ENCODE results near the gene WDFY3.

The WDFY3 gene

DNA sequence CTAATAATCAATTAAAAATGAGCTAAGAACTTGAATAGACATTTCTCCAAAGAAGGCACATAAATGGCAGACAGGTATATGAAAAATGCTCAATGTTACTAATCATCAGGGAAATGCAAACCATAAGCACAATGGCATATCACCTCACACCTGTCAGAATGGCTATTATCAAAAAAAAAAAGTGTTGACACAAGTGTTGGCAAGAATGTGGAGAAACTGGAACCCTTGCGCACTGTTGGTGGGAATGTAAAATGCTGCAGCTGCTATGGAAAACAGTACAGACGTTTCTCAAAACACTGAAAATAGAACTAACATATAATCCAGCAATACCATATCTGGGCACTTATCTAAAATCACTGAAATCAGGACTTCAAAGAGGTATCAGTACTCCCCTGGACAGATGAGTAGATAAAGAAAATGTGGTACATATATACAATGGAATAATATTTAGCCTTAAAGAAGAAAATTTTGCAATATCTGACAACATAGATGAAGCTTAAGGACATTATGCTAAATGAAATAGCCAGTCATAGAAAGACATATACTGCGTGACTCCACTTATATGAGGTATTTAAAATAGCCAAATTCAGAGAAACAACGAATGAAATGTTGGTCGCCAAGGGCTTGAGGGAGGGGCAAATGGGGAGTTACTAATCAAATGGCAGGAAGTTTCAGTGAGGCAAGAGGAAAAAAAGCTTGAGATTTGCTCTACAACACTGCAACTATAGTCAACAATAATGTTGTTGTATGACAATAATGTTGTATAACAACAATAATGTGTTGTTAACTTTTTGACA lies 175.5 kb downstream of the WDFY3 start:
- no peak for DNase-seq

- no peak for DNase-seq
Measured at GRCh38 chr4:84786478-84786877, 180.0 kb downstream of the WDFY3 start.

- no peak for DNase-seq
Measured at GRCh38 chr4:84782517-84782916, 184.0 kb downstream of the WDFY3 start.

- no peak for DNase-seq
Measured at GRCh38 chr4:84780719-84781118, 185.8 kb downstream of the WDFY3 start.

DNA sequence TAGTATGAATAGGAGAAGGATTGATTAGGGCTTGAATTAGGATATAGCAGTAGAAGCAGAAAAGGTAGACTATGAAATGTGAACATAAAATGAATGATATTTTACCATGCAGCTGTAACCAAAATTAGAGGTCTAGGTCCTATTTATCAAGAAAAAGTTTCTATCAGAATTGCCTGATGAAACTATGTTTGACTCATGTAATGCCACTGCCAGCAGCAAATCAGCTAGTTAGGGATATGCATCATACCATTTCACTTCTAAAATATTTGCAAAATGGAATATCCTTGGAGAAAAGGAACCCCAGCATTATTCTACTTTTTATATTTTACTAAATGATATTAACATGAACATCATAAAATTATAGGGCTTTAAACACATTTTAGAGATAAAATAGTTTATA lies 188.4 kb downstream of the WDFY3 start:
- DNase-seq, result no peak

DNA sequence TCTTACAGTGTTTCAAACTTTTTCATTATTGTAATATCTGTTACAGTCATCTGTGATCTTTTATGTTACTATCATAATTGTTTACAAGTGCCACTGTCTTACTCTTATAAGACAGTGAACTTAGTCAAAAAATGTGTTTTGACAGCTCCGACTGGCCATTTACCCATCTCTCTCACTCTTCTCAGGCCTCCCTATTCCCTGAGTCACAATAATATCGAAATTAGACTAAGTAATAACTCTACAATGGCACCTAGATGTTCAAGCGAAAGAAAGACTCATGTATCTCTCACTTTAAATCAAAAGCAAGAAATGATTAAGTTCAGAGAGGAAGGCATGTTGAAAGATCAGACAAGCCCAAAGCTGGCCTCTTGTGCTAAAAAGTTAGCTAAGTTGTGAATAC lies 199.3 kb downstream of the WDFY3 start:
- DNase-seq, result peak; percentile 51

GRCh38 chr4:84753321-84753972 lies 213.0 kb downstream of the WDFY3 start:
- DNase-seq, result no peak

- no peak for DNase-seq
Measured at GRCh38 chr4:84751707-84752106, 214.8 kb downstream of the WDFY3 start.

- no peak for DNase-seq
Measured at GRCh38 chr4:84750960-84751283, 215.6 kb downstream of the WDFY3 start.

DNA sequence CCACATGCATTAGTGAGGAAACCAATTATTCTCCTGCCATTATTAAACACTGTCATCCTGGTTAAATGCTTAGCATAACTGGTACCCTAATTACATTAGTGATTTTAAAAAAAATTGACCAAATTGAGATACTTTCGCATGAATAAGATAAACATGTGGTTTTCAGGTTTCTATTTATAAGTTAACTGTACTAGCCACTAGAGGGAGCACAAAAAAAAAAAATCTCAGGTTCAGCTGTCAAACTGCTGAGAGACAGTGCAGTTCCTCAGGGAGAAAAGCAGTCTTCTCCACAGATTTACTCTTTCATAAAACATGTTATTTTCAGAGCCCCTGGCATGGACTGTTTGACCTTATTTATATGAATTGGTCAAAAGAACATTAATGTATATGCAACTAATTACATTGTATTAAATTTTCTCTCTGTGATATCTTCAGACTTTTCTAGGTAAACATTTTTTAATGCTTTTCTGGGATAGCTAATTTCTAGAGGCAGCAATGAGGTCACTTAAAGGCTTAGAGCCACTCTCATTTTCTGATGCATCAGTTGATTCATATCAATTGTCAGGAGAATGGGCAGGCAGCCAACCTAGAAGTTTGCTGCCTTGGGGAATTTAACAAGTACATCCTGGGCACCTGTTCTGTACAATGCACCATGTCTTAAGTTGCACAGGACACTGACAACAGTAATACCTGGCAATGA lies 216.1 kb downstream of the WDFY3 start:
- no peak for DNase-seq

- DNase-seq, result no peak
Measured at GRCh38 chr4:84740057-84740456, 226.4 kb downstream of the WDFY3 start.

GRCh38 chr4:84738622-84739021 lies 227.9 kb downstream of the WDFY3 start:
- DNase-seq, result no peak

DNA sequence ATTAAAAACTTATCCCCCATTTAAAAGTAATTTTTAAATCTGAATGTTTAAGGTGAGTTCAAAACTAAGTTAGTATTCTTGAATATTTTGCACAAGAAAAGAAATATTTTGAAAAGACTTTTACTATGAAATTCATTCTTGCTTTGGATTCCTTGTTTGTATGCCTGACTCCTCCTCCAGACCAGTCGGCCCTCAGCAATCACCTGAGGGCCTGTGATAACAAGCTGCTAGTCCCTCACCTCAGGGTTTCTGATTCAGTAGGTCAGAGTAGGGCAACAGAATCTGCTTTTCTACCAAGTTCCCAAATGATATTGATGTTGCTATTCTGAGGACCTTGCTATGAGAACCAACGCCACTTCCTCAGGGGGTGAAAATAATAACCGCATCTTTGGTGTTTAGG lies 228.8 kb downstream of the WDFY3 start:
- DNase-seq, result no peak

DNA sequence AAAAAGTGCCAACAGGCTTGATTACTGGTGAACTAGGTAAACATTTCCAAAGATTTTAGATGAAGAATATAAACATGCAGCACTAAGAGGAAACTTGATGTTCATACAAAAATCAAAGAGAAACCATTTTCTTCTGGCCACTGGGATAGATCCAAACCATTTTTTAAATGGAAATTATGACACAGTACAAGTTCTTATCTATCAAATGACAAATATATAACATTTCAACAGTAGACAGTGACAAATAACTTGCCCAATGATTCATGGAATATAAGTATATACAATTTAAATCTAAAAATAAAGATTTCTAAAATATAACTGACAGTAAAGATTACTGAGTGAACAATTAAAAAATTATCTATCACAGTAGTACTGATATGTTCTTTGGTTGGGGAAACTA lies 232.5 kb downstream of the WDFY3 start:
- no peak for DNase-seq

- no peak for DNase-seq
Measured at GRCh38 chr4:84733343-84734033, 233.0 kb downstream of the WDFY3 start.

DNA sequence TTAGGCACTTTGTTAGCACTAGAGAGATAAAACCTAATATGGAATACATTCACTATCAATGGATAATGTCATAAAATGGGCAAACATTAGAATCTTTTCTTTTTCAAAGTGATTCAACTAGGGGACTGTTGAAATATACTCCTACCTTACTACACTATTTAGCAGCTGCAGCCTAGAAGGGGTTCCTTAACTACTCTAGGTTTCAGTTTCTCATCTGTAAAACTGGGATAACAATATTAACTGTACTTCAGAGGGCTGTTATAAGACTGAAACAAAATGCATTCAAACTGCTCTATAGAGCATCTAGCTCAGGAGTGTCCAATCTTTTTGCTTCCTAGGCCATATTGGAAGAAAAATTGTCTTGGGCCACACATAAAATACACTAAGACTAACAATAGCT lies 236.1 kb downstream of the WDFY3 start:
- DNase-seq, result no peak

DNA sequence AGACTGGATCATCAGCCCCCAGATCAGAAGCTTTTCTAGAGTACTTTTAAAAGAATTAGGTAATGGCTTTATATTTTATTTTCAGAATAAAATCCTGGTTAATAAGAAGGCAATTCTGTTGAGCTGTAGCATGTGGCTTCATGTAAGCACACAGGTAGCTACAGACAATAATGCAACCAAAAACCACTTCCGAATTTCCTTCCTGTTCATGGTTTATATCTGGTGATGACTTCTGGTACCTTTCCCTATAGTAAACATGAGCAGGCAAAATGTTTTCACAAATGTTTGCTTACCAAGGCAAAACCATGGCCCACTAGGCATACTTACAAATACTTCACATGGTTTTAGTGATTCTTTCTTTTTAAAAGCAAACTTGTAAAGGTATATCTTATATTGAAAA lies 239.0 kb downstream of the WDFY3 start:
- no peak for DNase-seq

DNA sequence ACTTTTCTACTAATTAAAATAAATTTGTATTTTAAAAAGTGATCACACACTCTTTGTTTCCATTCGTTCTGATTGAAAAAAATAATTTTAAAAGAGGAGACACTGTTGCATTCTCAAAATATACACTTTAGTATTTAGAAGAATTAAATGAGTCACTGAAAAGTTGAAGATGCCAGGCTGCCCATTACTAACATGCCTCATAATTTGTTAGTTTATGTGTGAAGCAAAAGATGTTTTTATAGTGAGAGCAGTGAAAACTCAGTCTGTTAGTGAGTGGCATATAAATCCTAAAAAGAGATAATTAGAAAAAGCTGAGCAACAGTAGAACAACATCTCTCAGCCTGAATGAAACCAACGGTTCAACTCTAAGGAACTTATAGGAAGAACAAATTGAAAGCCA lies 240.1 kb downstream of the WDFY3 start:
- no peak for DNase-seq

DNA sequence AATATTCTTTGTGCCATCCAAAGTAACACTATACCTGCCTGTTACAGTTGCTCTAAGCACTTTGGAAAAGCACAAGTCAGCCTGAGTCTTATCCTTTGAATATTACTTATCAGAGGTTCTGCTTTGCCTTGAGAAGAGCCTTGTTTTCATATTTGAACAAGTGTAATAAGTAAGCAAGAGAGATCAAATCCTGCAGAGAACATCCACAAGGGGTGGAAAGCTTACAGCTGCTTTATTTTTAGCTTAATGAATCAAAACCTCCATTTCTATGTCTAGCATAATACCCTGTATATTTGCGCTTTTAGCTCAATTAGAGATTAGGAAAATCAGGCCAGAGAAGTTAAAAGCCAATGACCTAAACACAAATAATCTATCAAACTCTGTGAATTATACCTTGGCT lies 243.8 kb downstream of the WDFY3 start:
- DNase-seq, result no peak

GRCh38 chr4:84719115-84719514 lies 247.4 kb downstream of the WDFY3 start:
- no peak for DNase-seq

DNA sequence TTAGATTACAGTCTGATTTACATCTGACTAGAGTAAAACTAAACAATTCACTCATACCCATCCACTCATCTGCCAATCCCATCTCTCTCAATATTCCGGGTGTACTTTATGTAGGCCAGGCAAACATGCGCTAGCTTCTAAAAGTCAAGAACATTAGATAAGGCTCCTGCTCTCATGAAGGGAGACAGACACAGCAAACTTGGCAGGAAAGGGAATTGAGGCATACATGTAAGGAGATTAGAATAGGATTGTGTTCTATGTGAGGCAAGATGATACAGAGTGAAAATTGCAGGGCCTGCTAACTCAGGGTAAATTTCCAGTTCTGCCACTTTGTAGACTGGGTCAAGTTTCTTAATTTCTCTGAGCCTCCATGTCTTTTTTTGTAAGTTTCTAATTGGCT lies 247.8 kb downstream of the WDFY3 start:
- DNase-seq, result no peak

GRCh38 chr4:84710548-84710947 lies 255.9 kb downstream of the WDFY3 start:
- no peak for DNase-seq

DNA sequence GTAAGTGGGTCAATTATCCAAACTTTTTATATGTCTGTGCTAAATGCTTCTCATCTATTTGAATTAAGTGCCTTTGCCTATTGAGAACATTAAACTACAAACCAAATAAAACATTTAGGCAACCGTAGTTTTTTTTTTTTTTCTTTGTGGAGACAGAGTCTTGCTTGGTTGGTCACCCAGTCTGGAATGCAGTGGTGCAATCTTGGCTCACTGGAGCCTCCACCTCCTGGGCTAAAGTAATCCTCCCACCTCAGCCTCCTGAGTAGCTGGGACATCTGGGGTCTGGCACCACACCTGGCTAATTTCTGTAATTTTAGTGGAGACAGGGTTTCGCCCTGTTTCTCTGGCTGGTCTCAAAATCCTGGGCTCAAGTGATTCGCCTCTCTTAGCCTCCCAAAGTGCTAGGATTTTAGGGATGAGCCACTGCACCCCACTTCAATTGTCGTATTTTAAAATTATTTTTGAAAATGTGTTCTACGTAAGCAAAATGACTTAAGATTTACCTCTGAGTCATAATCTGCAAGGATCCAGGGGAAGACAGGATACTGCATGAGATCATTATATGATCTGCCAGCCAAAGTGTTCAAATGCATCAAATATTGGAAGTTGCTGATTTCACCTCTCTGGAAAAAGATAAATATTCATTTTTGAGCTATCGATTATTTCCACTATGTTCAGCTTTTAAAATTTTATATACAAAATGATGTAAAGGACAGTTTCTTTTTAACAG lies 257.9 kb downstream of the WDFY3 start:
- no peak for DNase-seq

Measured in activated CD4-positive, alpha-beta T cell treated with anti-CD3 and anti-CD28 coated beads, Interleukin-10, Interleukin-2, amounts not matched to agents 100 ng/mL and 50 ng/mL, durations not matched to agents 16 hours and 8 hours (primary cell).